Epithelial cell of esophagus (primary cell): Measurements from ENCODE around the gene RHEB.
A peak's percentile ranks its signal among the peaks of the same experiment; 100 is the strongest.

Source experiments
- DNase-seq: peaks from one replicate; pipeline ENCODE4 v3.0.0; 2010; ENCODE audit warnings: low read depth
- H3K4me3 ChIP-seq: 2 replicates; pipeline ENCODE4 v1.5.1; 2011; ENCODE audit warnings: mild to moderate bottlenecking, low read length, control low read depth
- TF ChIP-seq, protein P1 (sequence below): IDR thresholded peaks from 2 replicates; pipeline ENCODE4 v1.5.1; 2011; ENCODE audit warnings: low read depth, mild to moderate bottlenecking, low read length, control low read depth, inconsistent platforms; ENCODE audit not compliant: insufficient read depth; ENCODE audit errors: missing control alignments

RHEB gene

GRCh38 chr7:151556592-151556991, 36.9 kb upstream of the RHEB start:
- TF ChIP-seq, protein P1, sequence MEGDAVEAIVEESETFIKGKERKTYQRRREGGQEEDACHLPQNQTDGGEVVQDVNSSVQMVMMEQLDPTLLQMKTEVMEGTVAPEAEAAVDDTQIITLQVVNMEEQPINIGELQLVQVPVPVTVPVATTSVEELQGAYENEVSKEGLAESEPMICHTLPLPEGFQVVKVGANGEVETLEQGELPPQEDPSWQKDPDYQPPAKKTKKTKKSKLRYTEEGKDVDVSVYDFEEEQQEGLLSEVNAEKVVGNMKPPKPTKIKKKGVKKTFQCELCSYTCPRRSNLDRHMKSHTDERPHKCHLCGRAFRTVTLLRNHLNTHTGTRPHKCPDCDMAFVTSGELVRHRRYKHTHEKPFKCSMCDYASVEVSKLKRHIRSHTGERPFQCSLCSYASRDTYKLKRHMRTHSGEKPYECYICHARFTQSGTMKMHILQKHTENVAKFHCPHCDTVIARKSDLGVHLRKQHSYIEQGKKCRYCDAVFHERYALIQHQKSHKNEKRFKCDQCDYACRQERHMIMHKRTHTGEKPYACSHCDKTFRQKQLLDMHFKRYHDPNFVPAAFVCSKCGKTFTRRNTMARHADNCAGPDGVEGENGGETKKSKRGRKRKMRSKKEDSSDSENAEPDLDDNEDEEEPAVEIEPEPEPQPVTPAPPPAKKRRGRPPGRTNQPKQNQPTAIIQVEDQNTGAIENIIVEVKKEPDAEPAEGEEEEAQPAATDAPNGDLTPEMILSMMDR = no peak
- DNase-seq = no peak
- no peak overlapping the region for H3K4me3 ChIP-seq

GRCh38 chr7:151553356-151553755, 33.7 kb upstream of the RHEB start:
- TF ChIP-seq, protein P1 = no peak
- H3K4me3 ChIP-seq = no peak overlapping the region
- DNase-seq = no peak

DNA sequence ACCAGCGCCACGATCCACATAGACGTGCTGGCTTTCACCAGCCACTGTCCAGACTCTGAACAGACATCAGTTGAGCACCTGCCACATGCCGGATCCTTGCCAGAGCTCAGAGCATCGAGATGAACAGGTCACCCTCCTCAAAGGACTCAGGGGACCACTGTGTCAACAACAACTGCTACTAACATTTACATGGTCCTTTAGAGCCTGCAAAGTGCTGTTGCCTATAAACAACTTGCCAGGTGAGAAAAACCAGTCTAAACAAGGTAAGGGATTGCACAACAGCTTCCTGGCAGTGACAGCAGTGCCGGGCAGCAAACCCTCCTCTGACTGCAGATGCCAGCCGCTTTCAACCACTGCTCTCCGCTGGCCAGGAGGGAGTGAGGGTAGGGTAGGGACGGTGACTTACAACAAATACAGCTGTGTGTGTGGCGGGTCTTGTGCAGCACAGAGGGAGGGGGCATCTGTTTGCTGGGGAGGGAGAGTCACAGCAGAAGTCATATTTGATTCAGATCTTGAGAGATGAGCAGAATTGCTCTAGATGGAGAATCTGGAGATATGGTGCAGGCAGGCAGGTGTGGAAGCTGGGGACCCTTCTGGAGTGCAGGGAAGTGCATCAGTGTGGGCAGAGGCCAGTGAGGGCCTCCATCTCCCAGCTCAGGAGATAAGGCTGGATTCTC, 32.8 kb upstream of the RHEB start:
- TF ChIP-seq, protein P1 = peak; percentile 2
- no peak overlapping the region for H3K4me3 ChIP-seq
- DNase-seq = peak; percentile 93

DNA sequence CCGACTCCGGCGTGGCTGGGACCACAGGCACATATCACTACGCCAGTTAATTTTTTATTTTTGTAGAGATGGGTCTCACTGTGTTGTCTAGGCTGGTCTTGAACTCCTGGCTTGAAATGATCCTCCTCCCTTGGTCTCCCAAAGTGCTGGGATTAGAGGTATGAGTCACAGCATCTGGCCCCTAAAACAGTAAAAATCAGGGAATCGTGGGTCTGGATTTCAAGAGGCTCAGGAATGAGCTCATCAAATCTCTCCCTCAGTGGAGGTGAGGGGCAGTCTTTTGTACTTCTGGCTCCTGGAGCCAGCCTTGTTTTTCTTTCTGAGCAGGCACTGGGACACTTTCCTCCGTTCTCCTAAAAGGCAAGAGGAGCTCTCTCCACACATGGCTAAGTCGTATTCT, 32.1 kb upstream of the RHEB start:
- H3K4me3 ChIP-seq = no peak overlapping the region
- TF ChIP-seq, protein P1 = no peak
- DNase-seq = peak; percentile 13

DNA sequence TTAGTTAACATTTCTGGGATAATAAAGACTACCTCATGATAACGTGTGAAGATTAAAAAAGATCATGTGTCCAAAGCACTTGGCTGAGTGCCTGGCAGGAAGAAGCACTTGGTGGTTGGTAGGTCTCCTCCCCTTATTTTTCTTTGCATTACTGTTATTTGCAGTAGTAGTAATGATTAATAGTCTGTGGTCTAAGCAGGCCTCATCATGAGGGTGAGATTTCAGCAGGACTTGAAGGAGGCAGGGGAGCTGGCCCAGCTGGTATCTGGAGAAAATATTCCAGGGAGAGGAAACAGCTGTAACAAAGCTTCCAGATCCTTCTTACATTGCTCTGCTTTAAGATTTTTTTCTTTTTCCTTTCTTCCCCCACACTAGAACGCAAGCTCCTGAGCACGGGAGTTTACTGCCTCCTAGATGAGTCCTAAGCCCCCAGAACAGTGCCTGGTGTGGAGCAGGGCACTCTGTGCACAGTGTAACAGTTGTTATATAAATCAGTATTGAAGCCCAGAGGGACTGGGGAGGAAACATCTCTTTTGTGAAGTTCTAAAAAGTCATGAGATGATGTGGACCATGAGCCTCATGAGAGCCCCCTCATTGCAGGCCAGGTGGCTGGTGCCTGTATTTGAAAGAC, 31.1 kb upstream of the RHEB start:
- peak; percentile 89 for DNase-seq
- H3K4me3 ChIP-seq = no peak overlapping the region
- TF ChIP-seq, protein P1 = no peak

DNA sequence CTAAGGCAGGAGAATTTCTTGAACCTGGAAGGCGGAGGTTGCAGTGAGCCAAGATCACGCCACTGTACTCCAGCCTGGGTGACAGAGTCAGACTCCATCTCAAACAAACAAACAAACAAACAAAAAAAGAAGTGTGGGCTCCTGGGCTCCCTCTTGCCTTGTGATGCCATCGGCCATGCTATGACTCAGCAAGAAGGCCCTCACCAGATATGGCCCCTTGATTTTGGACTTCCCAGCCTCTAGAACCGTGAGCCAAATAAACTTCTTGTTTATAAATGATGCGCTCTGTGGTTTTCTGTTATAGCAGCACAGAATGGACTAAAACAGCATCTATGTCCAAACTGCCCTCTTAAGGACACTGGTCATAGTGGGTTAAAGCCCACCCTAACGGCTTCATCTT, 29.9 kb upstream of the RHEB start:
- no peak for DNase-seq
- no peak overlapping the region for H3K4me3 ChIP-seq
- TF ChIP-seq, protein P1 = no peak

- no peak for DNase-seq
- no peak overlapping the region for H3K4me3 ChIP-seq
- TF ChIP-seq, protein P1 = no peak
Observed at GRCh38 chr7:151549083-151549482, 29.4 kb upstream of the RHEB start.
